ENCODE data around the gene EEF1AKMT2.

The EEF1AKMT2 gene

DNA sequence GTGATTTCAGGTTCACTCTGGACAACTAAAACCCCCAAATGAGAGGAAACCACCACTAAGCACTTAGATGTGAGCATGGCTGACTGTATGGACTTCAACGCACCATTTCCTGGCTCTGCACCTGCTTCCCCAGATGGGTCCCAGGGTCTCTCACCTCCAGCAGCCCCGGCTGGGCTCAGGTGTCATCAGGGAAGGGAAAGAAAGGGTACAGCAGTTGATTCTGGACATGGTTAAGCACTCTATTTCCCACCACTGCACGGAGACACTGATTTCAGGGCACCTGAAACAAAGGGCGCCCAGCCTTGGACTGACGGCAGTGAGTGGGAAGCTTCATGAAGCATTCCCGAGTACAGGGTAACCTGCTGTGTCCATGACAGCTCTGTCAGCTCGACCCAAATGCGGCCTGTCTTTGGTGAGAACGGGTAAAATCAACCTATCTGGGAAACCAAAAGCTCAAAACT lies 66.5 kb downstream of the EEF1AKMT2 start:
- TF ChIP-seq, protein P1, sequence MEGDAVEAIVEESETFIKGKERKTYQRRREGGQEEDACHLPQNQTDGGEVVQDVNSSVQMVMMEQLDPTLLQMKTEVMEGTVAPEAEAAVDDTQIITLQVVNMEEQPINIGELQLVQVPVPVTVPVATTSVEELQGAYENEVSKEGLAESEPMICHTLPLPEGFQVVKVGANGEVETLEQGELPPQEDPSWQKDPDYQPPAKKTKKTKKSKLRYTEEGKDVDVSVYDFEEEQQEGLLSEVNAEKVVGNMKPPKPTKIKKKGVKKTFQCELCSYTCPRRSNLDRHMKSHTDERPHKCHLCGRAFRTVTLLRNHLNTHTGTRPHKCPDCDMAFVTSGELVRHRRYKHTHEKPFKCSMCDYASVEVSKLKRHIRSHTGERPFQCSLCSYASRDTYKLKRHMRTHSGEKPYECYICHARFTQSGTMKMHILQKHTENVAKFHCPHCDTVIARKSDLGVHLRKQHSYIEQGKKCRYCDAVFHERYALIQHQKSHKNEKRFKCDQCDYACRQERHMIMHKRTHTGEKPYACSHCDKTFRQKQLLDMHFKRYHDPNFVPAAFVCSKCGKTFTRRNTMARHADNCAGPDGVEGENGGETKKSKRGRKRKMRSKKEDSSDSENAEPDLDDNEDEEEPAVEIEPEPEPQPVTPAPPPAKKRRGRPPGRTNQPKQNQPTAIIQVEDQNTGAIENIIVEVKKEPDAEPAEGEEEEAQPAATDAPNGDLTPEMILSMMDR (IDR thresholded peaks at IDR 0.05; ENCODE audit: borderline replicate concordance, insufficient read depth, low read depth, low read length) = no peak
- no peak overlapping the region for H3K4me3 ChIP-seq (ENCODE audit: low read depth, low read length)

DNA sequence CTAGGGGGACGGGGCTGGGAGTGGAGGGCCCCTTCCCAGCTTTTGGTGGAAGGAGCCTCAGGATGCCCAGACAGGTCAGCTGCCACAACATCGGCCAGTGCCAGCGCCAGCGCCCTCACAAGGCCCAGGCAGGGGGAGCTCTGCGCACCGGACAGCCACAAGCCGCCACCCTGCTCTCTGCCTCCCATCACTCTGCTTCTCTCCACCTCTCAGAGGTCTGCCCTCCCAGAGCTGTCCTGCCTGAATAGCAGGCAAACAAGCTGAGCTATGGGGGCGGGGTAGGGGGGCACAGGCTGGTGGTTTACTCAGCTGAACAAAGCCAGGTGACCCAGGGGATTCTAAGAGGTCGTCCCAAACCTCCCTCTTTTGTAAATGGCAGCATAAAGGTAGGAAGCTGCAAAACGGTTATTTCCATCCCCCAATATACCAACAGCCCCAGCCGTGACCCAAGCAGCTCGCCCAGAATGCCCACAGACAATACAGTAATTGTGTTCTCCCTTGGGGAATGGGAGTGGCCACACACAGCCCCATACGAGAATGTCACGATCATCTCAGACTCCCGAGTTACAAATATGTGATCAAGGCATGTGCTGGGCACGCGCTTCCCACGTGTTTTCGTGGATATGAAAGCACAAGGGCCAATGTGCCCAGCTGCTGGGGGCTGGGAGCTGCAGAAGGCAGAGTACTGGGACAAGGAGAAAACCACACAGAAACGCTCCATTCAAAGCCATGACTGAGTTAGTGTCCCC lies 67.2 kb downstream of the EEF1AKMT2 start:
- no peak overlapping the region for H3K4me3 ChIP-seq (ENCODE audit: low read depth, low read length)
- TF ChIP-seq, protein P1 (IDR thresholded peaks at IDR 0.05; ENCODE audit: borderline replicate concordance, insufficient read depth, low read depth, low read length) = no peak

DNA sequence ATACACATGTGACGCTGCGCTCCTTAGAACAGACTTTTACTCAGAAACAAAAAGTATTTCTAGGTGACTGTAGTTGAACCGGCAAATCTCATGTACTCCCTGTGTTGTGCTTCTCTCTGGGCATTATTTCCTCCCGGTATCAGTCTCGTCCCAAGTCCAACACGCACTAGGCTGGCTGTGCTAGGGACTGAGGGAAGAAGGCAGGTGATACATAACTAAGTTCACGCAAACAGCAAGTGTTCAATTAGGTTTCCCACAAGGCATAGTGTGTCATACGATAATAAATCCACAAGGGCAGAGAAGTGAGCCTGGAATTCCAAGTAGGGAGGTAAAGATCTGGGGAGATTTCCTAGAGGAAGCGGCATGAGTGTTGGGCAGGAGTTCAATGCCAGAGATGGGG lies 67.9 kb downstream of the EEF1AKMT2 start:
- TF ChIP-seq, protein P1 (IDR thresholded peaks at IDR 0.05; ENCODE audit: borderline replicate concordance, insufficient read depth, low read depth, low read length) = no peak
- H3K4me3 ChIP-seq (ENCODE audit: low read depth, low read length) = no peak overlapping the region

DNA sequence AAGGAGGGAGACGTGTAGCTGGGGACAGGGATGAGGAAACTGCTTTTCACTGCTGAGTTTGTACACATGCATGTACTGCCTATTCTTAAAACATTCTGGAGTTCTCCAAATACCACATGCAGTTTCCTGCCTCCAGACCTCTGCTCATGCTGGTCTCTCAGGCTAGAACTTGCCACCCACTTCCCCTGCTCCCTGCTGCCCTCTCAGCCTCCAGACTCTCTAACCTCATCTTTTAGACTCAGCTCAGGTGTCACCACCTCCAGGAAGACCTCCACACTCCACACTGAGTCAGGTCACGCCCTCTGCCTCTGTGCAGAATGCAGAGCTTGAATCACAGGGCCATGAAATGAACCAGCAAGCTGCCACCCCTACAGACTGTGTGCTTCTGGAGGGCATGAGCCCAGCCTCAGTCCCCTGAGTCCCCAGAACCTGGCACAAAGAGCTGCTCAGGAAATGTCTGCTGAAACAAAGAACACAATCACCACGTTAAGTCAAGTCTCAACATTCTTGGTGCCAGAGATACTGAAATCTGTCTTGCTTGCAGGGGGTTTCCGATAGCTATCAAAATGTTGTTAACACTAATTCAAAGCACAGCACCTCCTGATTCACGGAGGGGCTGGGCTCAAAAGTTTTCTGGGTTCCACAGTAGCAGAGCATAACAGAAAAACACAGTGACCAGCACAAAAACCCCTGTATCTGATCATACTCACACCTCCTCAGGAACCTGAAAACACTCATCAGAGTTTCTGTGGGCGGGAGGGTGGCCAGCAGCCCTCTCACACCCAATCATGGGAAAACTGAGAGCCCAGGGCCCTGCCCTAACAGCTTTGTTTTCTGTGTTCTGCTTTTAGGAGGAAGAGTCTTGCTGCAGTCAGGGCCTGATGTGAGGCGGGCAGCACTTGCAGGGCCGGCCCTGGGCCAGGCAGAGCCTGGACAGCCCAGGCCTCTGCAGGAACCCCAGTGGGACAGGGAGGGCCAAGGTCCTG lies 68.6 kb downstream of the EEF1AKMT2 start:
- H3K4me3 ChIP-seq (ENCODE audit: low read depth, low read length) = no peak overlapping the region
- TF ChIP-seq, protein P1 (IDR thresholded peaks at IDR 0.05; ENCODE audit: borderline replicate concordance, insufficient read depth, low read depth, low read length) = no peak

DNA sequence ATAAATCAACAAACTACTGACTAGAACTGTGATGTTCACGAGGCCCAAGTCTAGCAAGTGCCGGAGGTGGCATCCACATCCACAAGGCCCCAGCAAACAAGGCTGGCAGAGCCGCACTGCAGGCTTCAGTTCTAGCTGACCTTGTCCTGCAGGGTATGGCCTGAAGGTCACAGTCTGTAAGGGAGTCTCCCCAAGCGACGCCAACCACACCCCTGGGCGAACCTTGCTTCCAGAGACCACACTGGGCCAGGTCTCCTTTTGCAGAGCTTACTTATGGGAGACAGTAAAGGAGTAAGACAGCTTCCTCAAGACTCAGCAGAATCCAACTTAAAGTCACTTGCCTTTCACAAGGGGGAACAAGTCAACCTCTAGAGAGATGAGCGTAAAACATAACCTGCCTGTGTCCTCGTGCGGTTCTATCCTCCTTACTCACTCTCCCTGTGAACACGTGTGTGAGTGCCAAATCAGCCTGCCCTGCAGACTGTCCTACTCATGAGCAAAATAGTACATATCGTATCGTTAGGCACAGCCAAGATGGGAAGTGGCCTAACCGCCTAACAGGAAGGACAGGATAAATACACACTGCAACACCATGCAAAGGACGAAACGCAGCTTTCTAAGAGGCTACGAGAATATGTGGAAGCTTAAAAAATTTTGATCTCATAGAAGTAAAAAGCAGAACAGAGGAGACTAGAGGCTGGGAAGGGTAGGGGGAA lies 70.2 kb downstream of the EEF1AKMT2 start:
- no peak overlapping the region for H3K4me3 ChIP-seq (ENCODE audit: low read depth, low read length)
- TF ChIP-seq, protein P1 (IDR thresholded peaks at IDR 0.05; ENCODE audit: borderline replicate concordance, insufficient read depth, low read depth, low read length) = no peak

DNA sequence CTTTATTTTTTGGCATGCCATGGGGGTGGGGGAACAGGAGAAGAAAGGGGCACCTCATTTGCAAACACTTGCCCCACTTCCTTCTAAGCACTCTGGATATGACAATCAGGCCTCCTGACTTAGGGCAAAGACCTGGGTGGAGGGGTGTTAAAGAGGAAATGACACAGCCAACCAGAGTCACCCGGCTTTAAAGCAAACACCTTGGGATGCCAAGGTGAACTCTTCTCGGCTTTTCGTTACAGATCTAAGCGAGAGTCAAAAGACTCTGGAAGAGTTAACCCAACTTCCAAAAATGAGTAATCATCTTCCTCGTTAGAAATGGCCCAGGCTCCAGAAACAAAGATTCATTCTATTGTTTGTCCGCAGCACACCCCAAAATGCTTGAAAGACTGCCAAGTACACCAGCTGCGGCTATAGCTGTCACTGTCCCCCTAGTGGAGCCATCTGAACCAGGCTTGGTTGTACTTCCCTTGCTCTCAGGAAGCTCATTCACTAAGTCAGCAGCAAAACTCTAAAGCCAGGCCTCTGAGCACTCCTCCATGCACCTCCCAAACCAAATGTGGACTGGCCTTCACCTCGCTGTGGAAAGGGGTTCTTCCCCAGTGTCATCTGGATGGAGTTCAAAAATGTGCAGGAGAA lies 72.4 kb downstream of the EEF1AKMT2 start:
- TF ChIP-seq, protein P1 (IDR thresholded peaks at IDR 0.05; ENCODE audit: borderline replicate concordance, insufficient read depth, low read depth, low read length) = peak; percentile 83
- H3K4me3 ChIP-seq (ENCODE audit: low read depth, low read length) = no peak overlapping the region
